HL-60/S4 treated with retinoic acid at 250 ng/mL for 4 days and 3 days (cell line): ENCODE measurements around the gene ADSL.

Experiments
- in situ Hi-C: fragments of 300-500 bp; cut with MboI; formaldehyde crosslinking; loops from 2 replicates; pipeline ENCODE4 v1.7.0; 2022; ENCODE audit warnings: low sequenced_read_pairs

Gene ADSL

DNA sequence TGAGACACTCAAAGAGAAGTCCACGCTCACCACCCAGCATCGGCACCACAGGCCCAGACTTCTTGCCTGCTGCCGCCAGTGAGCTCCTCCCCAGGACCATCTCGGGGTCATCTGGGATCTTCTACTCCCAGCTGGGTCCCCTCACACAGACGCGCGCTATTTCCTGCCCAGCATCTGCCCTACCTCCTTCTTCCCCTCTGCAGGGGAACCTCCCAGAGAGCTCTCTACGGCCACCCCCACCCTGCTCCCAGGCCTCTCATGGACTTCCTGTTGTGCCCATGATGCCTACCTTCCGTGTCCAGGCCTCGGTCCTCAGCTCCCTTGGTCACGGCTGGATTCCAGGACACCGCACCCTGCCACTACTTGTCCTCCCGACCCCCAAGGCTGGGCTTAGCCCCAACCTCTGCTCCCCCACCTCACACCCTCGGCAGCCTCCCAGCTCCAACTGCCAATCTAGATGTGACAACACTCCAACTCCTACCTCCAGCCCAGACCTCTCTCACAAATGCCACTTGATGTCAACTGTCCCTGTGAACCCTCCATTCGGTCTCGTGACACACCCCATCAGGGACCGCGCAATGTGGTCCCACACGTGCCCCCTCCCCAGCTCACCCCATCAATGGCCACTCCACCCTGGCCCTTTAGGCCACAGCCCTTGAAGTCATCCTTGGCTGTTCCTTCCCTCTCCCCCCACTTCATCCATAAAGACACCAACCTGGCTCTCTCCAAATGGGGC lies 69.4 kb downstream of the ADSL start:
- in situ Hi-C loops: no loop called here

DNA sequence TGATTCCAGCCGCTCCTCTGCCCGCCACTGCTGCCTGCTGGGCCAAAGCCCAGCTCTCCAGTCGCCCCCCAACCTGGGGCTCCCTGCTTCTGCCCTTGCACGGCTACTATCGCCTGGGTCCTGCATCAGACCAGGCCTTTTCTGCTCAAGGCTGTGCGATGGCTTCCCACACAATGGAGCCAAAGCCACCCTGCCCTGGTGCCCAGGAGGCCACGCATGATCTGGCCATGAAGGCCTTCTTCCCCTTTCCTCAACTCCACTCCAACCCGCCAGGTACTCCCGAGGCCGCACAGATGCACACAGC lies 69.9 kb downstream of the ADSL start:
- in situ Hi-C loops: no loop called here

DNA sequence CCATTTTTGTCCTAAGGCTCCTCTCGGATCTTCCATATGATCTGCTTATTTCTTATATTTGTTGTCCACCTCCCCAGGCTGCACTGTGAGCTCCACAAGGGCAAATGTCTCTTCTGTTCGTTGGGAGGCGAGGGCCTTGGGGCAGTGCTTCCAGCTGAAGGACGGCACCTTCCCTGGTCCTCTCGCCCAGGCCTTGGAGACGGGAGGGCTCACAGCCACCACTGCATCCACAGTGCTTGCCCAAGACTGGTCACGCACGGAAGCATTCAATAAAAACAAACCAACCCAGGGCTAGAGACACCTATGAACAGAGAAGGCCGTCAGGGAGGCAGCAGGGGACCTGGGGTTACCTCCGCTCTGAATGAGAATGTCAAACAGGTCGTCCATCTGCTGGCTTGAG lies 70.3 kb downstream of the ADSL start:
- in situ Hi-C loops: no loop called here

DNA sequence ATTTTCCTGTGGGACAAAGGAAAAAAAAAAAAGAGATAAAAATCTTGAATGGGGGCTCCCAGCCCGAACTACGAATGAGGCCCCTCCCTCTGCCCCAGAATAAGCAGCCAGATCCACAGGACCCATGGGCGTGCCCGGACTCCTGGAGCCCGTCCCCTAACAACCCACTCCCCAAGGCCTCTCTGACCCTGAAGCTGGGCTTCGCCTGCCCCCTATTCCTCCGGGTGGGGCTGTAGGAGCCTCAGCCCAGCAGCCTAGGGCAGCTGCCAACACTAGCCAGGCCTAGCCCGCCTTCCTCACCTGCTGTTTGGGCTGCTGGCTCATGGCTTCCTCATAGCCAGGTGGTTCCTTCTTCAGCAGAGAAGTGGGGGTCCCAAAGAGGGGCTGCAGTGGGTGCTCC lies 70.7 kb downstream of the ADSL start:
- in situ Hi-C loops: no loop called here

DNA sequence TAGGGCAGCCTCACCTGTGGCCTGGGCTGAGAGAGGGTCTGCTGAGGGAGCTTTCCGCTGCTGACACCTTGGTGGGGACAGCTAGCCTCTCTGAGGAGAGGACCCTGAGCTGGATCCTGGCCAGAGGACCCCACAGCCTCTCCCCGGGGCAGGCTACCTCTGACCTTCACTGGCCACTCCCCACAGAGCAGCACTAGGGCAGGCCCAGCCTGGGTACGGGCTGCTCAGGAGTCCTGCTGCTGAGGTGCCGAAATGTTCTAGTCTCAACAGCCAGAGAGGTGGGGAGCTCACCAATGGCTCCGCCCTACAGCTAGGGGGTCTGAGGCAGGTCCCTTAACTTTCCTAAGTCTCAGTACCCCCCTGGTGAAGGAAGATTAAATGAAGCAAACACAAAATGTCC lies 71.6 kb downstream of the ADSL start:
- in situ Hi-C loops: no loop called here

DNA sequence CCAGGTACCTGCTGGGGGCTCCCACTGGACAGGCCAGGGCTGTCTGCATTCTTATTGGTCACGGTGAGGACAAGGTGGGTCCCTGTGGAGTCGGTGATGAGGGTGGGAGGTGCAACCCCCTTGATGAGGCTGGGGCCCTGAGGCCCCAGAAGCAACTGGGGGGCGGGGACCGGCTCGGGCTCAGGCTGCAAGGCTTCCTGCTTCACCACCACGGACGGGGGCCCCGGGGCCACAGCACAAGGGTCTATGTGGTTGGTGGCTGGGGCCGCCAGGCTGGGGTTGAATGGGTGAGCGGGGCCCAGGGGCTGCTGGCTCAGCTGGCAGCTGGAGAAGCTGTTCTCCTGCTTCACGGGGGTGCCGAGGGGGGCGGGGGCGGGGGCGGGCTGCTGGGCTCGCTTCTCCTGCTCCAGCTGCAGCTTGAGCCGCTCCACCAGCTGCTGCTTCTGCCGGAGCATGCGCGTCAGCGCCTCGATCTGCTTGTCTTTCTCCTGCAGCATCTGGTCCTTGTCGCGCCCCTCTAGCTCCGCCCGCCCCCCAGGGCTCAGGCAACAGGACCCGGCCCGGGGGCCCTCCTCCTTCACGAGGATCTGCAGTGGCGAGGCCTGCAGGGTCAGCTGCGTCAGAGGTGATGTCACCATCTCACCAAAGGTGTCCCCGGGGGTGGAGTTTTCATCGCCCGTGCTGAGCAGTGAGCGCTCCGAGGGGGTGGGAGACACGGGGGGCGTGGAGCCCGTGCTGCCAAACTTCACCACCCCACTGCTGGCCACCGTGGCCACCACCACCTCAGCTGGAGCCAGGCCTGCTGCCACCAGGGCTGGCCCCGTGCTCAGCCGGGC lies 72.3 kb downstream of the ADSL start:
- in situ Hi-C loops: no loop called here

DNA sequence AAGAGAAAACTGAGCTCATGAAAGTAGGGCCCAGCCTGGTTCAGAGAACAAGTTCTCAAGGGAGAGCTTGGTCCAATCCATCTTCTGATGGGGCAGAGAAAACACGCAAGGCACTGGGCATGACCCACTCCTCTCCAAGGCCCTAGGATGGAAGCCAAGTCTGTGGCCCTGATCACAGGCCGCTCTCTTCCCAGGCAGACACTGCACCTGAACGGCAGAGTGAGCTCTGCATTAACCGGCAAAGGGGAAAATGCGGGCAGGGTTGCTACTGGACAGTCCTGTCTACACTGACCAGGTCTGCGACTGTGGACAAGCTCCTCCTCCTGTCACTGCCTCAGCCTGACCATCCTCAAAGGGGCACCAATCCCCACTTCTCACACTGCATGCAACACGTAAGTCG lies 73.4 kb downstream of the ADSL start:
- in situ Hi-C loops: no loop called here

DNA sequence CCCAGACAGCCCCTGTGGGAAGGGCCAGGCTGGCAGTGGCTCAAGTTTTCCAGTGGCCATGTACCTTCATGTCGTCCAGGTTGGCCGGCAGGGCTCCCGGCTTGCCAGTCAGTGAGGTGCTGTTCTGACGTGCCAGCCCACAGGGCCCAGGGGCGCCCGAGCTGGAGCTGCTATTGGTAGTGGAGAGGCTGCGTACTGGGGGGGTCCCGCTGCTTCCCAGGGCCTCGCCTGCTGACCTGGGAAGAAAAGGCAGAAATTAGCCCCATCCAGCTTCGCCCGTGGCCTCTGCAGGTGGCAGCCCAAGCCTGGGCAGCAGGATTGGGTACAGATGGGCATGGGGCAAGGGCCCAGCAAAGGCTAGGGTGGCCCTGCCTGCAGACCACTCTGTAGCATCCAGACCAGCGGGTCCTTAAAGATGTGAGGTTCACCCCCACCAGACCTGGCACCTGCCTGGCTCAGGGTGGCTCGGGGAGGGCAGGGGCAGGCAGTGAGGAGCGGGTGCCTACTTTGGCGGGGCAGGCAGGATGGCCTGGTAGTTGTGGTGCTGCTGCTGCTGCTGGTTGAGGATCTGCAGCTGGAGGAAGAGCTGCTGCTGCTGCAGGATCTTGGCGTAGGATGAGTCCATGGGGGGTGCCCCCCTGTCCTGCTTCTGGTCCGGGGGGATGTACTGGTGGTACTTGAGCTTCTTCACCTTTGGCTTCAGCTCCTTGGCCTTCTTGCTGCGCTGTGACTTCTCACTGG lies 74.2 kb downstream of the ADSL start:
- in situ Hi-C loops: no loop called here

DNA sequence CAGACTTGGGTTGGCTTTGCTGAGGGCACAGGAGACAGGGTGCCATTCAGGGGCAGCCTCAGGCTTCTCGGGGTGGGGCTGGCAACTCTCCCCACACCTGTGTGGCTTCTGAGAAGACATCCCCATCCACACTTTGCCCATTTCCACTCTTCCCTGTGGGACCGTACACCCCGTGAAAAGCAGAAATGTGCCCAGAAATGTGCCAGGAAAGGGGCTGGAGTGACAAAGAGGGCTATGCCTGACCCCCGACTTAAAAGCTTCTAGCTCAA lies 74.7 kb downstream of the ADSL start:
- in situ Hi-C loops: no loop called here

DNA sequence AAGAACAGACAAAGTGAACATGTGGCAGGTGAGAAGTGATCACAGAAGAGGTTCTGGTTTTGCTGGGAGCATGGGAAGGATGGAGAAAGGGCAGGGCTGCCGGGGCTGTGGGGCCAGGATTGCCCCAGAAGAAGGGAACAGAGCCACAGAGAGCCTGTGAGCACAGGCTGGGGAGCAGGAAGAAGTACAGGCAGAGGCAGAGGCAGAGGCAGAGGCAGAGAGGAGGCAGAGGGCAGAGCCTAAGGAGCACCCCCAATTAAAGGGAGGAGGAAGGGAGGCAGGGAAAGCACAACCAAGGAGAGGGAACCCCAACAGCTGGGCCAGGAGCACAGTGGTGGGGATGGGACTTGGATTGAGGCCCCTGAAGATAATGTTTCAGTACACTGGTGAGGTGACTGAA lies 75.6 kb downstream of the ADSL start:
- in situ Hi-C loops: no loop called here

DNA sequence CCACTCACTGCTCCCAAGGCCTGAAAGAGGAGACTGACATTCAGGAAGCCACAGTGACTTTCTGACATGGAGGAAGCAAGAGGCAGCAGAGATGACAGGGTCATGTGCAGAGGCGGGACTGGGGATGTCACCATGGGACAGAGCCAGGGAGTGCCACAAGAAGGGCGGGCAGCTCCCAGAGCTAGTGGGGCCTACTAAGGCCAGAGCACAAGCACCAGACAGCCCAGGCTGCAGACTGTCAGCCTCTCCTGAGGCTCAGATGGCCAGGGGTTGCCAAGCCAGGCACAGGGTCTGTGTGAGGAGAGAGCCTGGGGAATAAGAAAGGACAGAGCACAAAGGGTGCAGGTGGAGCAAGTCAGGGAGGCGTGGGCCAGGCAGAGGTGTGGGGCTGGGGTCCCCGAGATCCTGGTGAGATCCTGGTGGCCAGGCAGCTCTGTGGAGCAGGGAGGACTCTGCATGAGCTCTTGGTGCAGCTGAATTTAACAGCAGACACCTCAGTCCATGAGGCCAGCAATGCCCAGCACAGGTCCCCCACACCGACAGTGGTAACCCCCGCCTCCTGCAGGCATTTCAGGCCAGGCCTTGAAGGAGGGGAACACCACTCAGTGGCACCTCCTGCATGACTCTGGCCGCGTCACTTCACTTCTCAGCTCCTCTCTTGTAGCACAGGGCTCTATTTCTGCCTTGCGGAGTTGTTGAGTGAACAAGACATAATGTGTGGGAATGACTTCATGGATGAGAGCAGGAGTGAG lies 76.4 kb downstream of the ADSL start:
- in situ Hi-C loops: no loop called here

DNA sequence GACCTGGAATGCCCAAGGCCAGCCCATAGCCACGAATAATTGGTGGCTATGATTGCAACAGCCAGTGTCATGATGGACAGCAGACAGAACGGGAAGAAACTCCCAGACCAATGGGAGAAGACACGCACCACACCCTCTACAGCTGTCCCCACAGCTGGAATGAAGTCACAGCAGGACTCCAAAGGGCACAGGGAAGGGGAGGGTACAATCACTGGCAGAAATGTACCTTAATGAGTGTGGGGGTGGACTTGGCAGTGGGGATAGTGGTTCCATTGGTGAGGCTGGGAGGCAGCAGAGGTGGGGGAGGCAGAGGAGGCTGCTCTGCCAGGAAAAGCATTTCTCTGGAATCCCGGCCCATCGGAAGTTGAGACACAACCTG lies 77.0 kb downstream of the ADSL start:
- in situ Hi-C loops: no loop called here

DNA sequence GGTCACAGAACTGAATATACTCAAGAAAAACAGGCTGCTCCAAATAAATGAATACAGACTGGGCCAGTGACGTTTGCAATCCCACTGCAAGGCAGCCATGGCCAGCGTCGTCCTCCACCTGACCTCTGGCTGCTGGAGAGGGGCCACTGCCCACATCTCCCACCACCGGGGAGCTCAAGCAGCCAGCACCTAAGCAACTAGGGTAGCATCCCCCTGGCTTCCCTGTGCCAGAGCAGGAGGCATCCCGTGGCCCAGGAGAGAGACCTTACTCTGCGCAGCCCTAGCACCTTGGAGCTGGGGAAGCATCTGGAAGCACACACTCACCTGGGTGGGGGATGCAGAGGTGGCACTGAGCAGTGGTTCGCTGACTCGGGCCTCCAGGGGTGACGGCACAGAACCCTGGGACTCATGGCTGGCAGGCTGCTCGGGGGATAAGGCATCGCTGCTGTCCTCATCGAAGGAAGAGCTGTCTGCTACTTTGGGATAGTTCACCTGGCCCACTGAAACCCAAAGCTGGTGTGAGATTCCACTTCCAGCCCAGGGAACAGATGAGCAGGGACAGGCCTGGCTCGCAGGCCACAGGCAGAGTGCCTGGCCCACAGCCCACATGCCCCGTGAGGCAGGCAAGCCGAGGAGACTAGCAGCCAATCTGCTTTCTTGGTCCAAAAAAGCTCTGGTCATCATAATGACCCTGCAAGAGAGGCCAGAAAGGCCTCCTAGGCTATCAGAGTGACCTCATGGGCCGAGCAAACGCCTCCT lies 77.8 kb downstream of the ADSL start:
- in situ Hi-C loops: no loop called here

DNA sequence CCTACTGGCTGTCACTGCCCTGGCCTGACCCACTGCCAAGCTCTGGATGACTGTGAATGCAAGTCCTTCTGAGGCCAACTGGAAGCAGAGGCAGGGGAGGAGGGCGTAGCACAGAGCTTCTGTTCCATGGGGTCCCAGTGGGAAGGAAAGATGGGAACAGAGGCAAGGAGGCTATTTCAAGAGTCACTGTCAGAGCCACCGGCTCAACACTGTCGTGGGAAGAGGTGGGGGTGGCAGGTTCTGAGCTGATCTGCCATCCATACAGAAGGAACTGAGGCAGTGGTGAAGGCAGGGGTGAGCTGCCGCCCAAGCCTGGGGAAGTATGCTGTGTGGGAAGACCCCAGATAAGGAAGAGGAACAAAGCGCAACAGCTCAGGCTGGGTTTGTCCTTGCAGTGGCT lies 78.8 kb downstream of the ADSL start:
- in situ Hi-C loops: no loop called here

DNA sequence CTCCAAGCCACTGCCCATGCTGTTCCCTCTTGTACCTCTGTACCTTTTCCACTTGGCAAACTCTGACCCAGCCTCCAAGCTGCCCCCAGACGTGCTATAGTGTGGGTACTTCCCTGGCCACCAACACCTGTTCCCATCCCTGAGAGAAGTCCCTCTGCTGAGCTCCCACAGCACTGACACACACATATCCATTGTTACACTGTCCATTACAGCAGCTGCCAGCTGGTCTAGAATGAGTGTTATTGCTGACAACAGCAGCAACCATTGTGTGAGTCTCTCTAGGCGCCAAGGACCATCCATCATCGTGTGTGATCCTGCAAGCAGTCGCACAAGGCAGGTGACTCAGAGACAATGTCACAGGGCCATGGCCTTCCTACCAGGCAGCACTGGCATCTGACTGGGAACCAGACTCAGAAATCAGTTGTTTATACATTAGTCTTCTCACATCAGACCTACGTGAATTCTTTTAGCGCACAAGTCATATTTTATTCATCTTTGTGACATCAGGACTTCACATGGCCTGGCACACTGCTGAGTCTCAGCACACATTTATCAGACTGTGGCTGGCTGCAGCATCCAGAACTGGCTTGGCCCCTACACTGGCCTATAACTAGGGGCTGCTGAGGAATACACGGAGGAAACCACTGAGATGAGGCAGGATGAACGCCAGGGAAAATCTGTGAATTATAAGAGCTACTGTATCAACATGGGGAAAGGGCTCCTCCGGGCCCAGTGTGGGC lies 80.5 kb downstream of the ADSL start:
- in situ Hi-C loops: no loop called here

DNA sequence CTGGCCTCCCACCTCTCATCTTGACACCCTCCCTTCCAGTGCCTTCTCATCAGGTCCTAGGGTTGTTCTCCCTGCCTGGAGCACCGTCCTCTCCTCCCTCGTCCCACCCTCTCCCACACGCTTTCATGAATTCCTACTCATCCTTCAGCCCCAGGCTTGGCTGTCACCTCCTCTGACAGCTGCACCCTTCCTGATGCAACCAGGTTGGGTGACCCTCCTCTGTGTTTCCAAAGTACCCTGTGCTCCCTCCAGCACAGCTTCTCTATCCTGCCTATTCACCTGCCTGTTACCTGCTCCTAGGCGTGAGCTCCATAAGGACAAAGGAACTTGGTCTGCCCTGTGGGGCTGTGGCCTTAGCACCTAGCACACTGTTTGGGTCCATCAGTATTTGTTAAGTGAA lies 82.5 kb downstream of the ADSL start:
- in situ Hi-C loops: no loop called here

DNA sequence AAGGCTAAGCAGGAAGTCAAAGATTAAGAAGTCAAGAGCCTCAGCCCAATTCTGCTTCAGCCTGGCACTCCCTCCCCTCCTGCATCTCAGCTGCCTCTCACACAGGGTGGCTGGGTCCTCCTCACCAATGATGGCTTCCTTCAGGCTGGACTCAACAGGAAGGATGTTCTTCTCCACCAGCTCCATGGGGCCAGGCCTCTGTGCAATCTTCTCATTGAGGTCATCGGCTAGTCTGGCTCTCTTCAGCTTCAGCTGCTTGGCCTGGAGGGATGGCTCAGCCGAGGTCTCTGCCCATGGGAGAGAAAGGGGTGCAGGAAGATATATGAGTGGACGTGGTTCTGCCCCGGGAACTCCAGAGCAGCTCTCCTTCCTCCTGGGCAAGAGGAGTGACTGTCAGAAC lies 83.2 kb downstream of the ADSL start:
- in situ Hi-C loops: no loop called here

DNA sequence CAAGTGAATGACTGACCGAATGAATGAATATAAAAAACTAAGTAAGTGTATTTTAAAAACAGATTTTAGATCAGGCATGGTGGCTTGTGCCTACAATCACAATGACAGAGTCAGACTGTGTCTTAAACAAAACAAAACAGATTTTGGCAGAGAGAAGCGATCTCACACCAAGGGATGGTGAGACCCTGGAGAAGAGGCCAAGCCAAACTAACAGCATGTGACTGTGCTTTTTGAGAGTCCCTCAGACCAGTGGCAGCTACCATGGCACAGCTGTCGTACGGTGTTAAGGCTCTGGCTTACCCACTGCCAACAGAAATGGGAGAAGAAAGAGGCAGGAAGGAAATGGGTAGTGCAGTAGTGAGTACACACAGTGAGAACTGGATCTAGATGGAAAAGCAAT lies 84.7 kb downstream of the ADSL start:
- in situ Hi-C loops: no loop called here

DNA sequence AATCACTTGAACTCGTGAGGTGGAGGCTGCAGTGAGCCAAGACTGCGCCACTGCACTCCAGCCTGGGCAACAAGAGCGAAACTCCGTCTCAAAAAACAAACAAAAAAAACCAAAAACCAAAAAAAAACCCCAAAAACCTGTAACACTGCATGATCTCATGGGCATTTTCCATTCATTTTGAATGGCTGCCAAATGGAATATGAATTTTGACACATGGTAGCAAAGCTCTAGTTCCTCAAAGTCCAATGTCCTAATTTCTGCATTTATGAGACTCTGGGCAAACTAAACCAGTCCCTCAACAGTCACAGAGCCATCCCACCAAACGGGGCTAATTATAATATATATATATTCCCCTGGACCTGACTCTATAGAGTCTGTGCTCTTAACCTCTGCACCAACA lies 85.9 kb downstream of the ADSL start:
- in situ Hi-C loops: no loop called here

DNA sequence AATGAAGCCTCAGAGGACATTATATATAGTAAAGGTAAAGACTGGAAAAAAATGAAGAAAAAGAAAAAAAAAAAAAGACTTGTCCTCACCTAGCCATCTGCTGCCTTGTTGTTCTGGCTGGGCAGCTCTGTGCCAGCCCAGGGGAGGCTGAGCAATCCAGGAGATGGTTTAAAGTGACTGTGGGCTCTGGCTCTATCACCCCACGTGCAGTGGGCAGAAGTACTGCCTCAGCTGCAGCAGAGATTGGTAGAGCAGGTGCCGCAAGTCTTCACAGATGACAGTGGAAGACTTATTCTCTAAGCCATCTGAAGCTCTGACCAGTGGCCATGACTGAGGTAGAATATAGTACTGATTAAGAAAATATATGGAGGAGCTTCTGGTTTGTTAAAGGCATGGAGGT lies 86.3 kb downstream of the ADSL start:
- in situ Hi-C loops: no loop called here
